COLO668 (cell line): ENCODE results near the gene AUTS2.

Experiments used
- DNase-seq: peaks from one replicate; lab custom pipeline; 2025; ENCODE audit not compliant: unreplicated experiment; lab: John Stamatoyannopoulos, UW

The AUTS2 gene

GRCh38 chr7:70212281-70212680 lies 614.0 kb downstream of the AUTS2 start:
- no peak for DNase-seq

- DNase-seq = no peak
These were observed 615.8 kb downstream of the AUTS2 start for GRCh38 chr7:70214071-70214470.

GRCh38 chr7:70215491-70215890 lies 617.2 kb downstream of the AUTS2 start:
- no peak for DNase-seq

- DNase-seq = no peak
These were observed 619.3 kb downstream of the AUTS2 start for GRCh38 chr7:70217571-70217970.

DNA sequence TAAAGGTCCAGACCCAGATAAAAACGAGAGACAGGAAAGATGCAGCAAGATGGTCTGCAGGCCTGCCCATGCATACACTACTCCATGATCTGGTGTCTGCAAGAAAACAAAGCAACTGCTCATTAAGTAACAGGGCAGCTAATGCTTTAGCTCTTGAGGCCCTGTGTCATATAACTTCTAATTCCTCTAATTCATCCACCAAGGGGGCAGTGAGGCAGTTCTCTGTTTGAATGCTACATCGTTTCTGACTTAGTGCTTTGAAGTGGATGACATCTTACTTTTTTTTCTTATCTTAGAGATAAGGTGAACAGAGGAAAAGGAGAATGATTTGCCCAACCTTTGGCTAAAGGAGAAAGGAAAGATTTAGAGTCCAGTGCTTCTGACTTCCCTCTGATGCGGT lies 619.7 kb downstream of the AUTS2 start:
- no peak for DNase-seq

DNA sequence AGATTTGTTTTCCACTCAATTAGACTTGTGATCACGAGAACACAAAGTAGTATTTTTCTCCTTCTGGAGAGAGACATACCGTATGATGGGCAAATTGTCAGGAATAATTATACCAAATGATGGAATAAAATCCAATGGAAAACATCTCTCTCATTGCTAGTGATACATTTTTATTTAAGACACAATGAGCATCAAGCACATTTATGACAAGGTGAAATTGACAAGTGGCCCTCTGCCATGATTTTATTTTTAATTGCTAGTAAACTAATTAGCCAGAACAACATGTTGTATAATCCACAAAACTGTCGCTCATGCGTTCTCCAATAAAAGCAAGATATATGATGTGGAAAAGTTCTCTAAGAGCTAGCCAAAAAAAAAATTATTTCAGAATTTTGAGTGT lies 620.8 kb downstream of the AUTS2 start:
- no peak for DNase-seq

DNA sequence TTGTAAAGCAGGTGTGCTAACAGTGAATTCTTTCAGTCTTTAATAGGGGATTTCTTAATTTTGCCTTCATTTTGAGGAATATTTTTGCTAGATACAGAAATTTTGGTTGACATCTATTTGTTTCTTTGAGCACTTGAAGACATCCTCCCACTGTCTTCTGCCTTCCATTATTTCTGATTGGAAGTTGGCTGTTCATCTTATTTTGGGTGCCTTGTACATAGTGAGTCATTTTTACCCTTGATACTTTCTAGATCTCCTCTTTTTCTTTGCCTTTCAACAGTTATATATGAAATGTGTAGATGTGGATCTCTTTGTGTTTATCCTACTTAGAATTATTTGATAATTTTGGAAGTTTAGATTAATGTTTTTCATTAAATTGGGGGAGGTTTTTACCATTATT lies 631.0 kb downstream of the AUTS2 start:
- DNase-seq = no peak

DNA sequence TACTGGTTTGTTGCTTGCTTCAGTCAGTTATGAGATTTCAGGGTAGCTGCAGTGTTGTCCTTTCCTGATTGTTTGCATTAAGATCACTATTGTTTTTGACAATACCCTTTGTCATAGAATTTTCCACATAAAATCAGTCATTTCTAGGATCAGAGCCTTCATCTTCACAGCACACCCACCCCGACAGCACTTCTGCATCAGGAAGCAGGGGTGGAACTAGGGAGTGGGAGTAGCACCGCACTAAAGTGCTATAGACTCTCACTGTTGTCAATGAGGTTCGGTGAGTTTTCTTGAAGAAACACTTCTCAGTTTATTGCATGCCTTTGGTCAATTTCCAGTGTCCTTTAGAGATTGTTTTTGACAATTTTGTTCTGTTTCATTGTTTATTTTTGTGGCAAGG lies 632.5 kb downstream of the AUTS2 start:
- DNase-seq = no peak

DNA sequence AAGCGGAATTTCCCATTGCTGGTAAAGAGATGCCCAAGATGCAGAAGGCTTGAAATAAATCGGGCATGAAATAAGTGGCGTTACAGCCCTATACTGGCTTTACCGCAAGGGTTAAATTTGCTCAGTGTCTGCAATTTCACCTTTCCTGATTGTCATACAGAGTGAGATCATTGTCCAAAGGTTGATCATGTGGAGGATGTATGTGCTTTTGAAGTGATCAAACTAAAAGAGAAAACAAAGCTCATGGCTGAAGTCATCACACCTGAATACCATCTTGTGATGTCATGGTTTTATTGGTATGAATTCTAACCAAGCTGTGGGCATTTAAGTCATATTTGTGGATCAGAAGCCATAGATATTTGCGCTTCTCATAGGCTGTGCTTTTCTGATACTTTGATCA lies 635.5 kb downstream of the AUTS2 start:
- DNase-seq = no peak

DNA sequence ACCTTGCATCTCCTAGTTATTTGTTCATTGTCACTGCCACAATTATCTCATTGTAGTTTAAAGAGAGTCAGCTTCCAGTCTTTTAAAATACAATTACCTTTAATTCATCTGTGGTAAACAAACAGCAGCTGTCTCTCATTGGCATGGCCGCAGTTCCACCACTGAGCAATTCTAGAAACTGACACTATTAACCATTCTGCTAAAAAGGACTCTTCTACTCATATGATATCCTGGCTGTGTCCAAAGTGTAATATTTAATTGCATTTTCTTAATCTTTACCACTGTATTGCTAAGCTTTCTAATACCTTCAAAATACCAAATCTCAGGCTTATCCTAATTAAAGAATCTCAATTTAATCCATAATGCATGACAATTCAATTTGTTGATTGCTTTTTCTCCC lies 639.0 kb downstream of the AUTS2 start:
- no peak for DNase-seq

- no peak for DNase-seq
These were observed 639.7 kb downstream of the AUTS2 start for GRCh38 chr7:70237831-70238575.

DNA sequence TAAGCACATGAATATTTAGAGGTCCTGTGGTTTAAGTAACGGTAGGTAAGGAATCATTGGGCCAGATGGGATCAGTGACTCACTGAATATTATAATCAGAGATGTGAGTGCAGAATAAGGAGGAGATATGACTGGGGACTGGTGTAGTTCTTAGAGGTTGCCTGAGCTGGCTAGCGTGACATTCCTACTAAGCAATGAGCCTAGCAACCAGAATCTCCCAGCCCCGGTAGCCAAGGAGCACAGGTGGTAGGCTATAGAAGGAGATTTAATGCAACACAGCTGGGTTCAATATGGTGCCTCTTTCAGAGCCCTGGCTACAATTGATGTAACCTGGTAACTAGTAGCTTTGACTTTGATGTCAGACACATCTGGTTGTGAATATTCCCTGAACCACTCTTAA lies 641.6 kb downstream of the AUTS2 start:
- DNase-seq = no peak

DNA sequence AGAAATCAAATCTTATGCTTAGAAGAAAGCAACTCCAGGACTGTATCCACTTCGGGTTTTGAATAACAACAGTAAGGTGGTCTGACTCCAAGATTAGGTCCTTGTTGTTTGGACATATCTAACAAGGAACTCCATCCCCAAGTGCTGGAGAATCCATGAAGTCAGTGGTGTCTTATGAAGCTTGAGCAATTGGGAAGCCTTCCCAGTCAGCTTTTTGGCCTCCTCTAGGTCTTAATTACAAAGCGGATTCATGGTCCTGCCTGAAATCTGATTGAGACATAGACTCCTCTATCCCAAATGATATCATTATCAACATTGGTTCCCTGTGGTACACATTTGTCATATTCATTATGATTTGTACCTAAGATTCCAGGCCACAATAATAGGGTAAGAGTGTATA lies 642.6 kb downstream of the AUTS2 start:
- no peak for DNase-seq

GRCh38 chr7:70241536-70242175 lies 643.4 kb downstream of the AUTS2 start:
- no peak for DNase-seq

DNA sequence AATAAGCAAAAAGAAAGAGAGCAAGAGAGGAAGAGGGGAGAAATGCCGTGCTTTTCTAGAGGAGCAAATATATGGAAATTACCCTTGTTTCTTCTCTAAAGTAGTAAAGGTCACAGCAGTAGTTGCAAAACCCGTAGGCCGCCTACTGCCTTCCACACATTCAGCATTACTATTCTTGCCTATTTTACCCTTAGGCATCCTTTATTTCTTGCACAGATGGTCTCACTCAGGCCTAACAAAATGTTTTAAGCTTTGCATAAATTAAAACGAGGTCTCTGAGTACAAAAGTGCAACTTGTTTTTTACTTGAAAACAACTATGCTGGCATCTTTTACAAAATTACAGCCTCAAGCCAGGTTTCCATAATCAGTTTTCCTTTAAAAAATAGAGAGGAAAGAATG lies 644.6 kb downstream of the AUTS2 start:
- no peak for DNase-seq

GRCh38 chr7:70243443-70243842 lies 645.2 kb downstream of the AUTS2 start:
- no peak for DNase-seq

DNA sequence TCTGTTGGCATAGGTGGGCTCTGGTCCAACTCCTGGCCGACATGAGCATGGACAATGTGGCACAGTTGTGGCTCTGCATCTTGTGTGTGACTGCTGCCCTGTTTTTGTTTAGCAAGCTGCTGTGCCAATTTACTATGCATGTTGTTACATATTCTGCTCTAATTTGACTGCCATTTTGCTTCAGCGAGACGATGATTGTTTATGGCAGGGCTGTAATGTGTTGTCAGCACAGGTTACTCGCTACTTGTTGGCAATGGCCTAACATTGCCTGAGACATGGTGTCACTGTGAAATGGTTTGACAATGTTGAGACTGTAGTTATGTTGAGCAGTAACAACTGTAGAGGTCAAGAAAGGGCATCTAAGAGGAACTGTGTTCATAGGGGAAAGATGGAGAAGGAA lies 659.6 kb downstream of the AUTS2 start:
- DNase-seq = no peak

- no peak for DNase-seq
These were observed 661.2 kb downstream of the AUTS2 start for GRCh38 chr7:70259502-70259901.

DNA sequence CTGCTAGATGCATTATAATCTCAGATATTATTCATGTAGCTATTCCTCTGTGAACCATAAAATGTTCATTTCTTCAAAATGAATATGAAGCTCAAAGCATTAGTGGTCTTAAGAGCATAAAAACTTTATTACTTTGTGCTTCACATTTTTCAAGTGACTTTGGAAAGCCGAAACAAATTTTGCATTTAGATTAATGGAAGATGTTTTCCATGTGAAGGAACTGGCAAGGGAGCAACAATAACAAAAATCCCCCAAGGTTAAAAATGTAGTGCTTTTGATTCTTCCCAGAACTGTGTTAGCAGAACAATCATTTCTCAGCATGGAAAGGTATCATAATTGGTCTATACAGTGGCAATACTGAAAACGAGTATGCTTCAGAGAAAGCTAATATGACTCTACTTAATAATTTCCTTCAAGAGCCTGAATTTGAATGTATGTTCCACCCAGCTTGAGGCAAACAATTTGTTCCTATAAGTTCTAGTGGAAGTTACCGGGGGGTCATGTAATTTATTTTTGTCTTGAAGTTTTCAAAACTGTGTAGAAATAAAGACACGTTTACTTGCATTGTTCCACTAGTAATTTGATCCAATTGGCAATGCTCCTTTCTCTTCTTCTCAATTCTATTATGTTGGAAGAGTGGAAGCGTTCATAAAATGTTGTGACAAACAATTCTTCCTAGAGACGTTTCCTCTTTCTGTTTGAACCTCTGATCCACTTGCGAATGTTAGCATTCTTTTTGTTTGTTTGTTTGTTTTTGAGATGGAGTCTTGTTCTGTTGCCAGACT lies 665.4 kb downstream of the AUTS2 start:
- DNase-seq = no peak

DNA sequence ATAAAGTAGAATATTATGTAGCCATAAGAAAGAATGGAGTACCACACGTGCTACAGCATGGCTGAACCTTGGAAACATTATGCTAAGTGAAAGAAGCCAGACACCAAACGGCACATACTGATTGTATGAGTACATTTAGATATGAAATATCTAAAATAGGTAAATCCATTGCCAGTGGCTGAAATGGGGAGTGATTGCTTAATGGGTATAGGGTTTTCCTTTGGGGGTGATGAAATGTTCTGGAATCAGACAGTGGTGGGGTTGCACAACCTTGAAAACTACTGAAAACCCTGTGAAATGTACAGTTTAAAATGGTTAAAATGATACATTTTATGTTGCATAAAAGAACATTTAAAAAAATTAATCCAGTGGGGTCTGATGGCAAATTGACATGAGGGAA lies 667.9 kb downstream of the AUTS2 start:
- DNase-seq = no peak

DNA sequence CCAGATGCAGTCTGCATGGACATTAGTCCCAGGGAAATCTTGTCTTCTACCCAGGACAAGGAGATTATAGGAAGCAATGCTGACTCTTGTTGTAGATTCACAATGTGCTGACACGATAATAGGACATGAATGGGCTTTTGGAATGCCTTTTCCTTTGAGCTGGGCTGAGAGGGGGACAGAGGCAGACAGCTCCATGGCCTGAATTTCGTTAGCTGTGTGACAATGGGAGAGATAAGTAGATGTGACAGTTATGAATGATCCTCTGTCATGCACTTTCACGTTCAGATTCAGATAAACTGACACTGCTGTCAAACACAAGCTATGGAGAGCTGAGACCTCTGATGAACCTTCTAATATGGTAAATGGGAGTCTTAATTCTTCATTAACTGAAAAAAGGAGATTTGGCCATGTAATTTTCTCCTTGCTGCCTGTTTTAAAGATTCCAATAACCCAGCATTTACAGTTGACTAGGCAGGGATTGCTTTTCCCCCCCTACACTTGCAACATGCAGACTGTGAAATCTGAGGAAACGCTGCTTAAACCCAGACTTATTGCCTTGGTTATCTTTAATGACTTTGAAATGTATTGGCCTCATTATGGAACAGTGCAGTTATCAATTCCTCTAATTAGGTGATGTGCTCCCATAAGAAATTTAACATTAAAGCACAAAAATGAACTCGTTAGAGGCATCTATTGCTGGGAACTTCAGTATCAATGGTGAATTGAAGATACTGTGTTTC lies 669.3 kb downstream of the AUTS2 start:
- DNase-seq = no peak
